HepG2 (cell line): ENCODE data around the gene ARL8A. TPM values are rescaled to one million over a fixed set of nuclear protein-coding genes. Genes with fewer than 3 reads are reported as not detected.

Experiments used
- ATAC-seq: fragments of 200-7000 bp; cut with Tn5 transposase; 3 replicates; pipeline ENCODE4 v1.9.1; 2020; ENCODE audit warnings: mild to moderate bottlenecking, moderate library complexity
- BruUV-seq: library from RNA; stranded (reverse); fragments of 400-500 nt; replicated peaks from 2 replicates; lab custom pipeline; 2021; lab: Mats Ljungman, UMichigan
- CTCF ChIA-PET: fragments of 300-600 bp; formaldehyde crosslinking; extraction: SDS; loops from one replicate; lab custom pipeline; 2021; ENCODE audit warnings: low total read pairs, inconsistent platforms, low intra/inter-chr PET ratio; lab: Yijun Ruan, JAX
- POLR2A ChIA-PET: fragments of 350-600 bp; sonication (Branson Sonifier 250); formaldehyde crosslinking; loops from one replicate; lab custom pipeline; 2020; ENCODE audit warnings: antibody characterized with exemption, inconsistent platforms; lab: Yijun Ruan, JAX
- DNase-seq: peaks from one replicate; pipeline ENCODE4 v3.0.0-alpha.2; 2015; ENCODE audit warnings: low spot score
- FAIRE-seq: peaks from 3 replicates; lab custom pipeline; 2011; peaks lifted over from hg19 to GRCh38; lab: Jason Lieb, UNC
- H2AFZ ChIP-seq: one replicate; pipeline ENCODE4 v1.6.1; 2011; ENCODE audit warnings: low read length, inconsistent platforms
- H3K27ac ChIP-seq: fragments of 300-600 bp; 3 replicates; pipeline ENCODE4 v1.8.0; 2011; ENCODE audit warnings: mixed run types, mild to moderate bottlenecking, mixed read lengths, low read length, inconsistent platforms; ENCODE audit not compliant: insufficient read depth; ENCODE audit errors: extremely low read length
- H3K27me3 ChIP-seq, 2 experiments: fragments of 200-600 bp in 1 of 2; 2 replicates in 1 of 2; 3 replicates in 1 of 2; pipeline versions ENCODE4 v1.6.0 to v1.8.0; 2011; ENCODE audit warnings: low read length in 2 of 2, mild to moderate bottlenecking in 2 of 2, moderate library complexity in 2 of 2, inconsistent platforms in 1 of 2; ENCODE audit not compliant: insufficient read depth in 2 of 2, control insufficient read depth in 1 of 2
- H3K36me3 ChIP-seq, 2 experiments: fragments of 200-600 bp in 1 of 2; replicated peaks in 1 of 2; 2 replicates in 1 of 2; 3 replicates in 1 of 2; pipeline versions ENCODE4 v1.5.1 to v1.8.0; 2011; ENCODE audit warnings: low read length in 2 of 2, inconsistent platforms in 1 of 2; ENCODE audit not compliant: insufficient read depth in 2 of 2, control insufficient read depth in 1 of 2
- H3K4me1 ChIP-seq: 2 replicates; pipeline ENCODE4 v1.5.1; 2012; ENCODE audit warnings: low read length, inconsistent platforms; ENCODE audit not compliant: insufficient read depth
- H3K4me2 ChIP-seq: 2 replicates; pipeline ENCODE4 v1.6.0; 2011; ENCODE audit warnings: low read depth, low read length, inconsistent platforms
- H3K4me3 ChIP-seq, 3 experiments: fragments of 200-600 bp in 1 of 3; sonication (generic), shearing (Covaris generic) in 1 of 3; replicated peaks in 1 of 3; 2 replicates each; pipeline ENCODE4 v1.5.1; 2011 to 2016; ENCODE audit warnings: low read length in 3 of 3, inconsistent platforms in 2 of 3, low read depth in 2 of 3, mild to moderate bottlenecking in 2 of 3, control low read depth in 1 of 3, mixed read lengths in 1 of 3; ENCODE audit not compliant: insufficient read depth in 1 of 3
- H3K79me2 ChIP-seq: one replicate; pipeline ENCODE4 v1.6.1; 2011; ENCODE audit warnings: low read length, inconsistent platforms; ENCODE audit not compliant: insufficient read depth
- H3K9ac ChIP-seq: 2 replicates; pipeline ENCODE4 v1.6.0; 2011; ENCODE audit warnings: mild to moderate bottlenecking, low read depth, low read length, inconsistent platforms; ENCODE audit not compliant: insufficient read depth
- H3K9me3 ChIP-seq: 2 replicates; pipeline ENCODE4 v1.5.1; 2012; ENCODE audit warnings: mild to moderate bottlenecking, low read length
- H4K20me1 ChIP-seq: 2 replicates; pipeline ENCODE4 v1.6.0; 2011; ENCODE audit warnings: inconsistent platforms, mild to moderate bottlenecking, low read length, moderate library complexity; ENCODE audit not compliant: insufficient read depth
- CBX2 ChIP-seq, 2 experiments: fragments of 200-600 bp in 1 of 2; sonication (generic); formaldehyde crosslinking in 1 of 2; IDR thresholded peaks; 2 replicates each; pipeline versions ENCODE4 v1.7.0 to v1.8.1; 2018 to 2022; ENCODE audit warnings: low read depth in 2 of 2, low read length in 1 of 2, mild to moderate bottlenecking in 1 of 2, missing genetic modification reagents in 1 of 2
- JUND ChIP-seq: sonication (generic); formaldehyde crosslinking; IDR thresholded peaks from 2 replicates; pipeline ENCODE4 v1.8.0; 2022; ENCODE audit warnings: mild to moderate bottlenecking, missing genetic modification reagents
- KDM5A ChIP-seq: fragments of 200-600 bp; sonication (generic); IDR thresholded peaks from 2 replicates; pipeline ENCODE4 v1.7.0; 2018; ENCODE audit warnings: antibody characterized with exemption, mild to moderate bottlenecking, low read length, borderline replicate concordance
- SATB2 ChIP-seq: sonication (generic); formaldehyde crosslinking; IDR thresholded peaks from 2 replicates; pipeline ENCODE4 v1.5.0; 2020; ENCODE audit warnings: missing genetic modification reagents
- SMARCE1 ChIP-seq: fragments of 450-650 bp; IDR thresholded peaks from 2 replicates; pipeline ENCODE4 v1.6.1; 2017; ENCODE audit warnings: borderline replicate concordance
- SMYD3 ChIP-seq: sonication (generic); formaldehyde crosslinking; IDR thresholded peaks from 2 replicates; pipeline ENCODE4 v1.8.1; 2023; ENCODE audit warnings: mild to moderate bottlenecking, missing genetic modification reagents
- XBP1 ChIP-seq: sonication (generic); formaldehyde crosslinking; IDR thresholded peaks from 2 replicates; pipeline ENCODE4 v1.5.0; 2020; ENCODE audit warnings: missing genetic modification reagents
- ZNF547 ChIP-seq: sonication (generic); formaldehyde crosslinking; IDR thresholded peaks from 2 replicates; pipeline ENCODE4 v1.5.1; 2020; ENCODE audit warnings: mild to moderate bottlenecking, missing genetic modification reagents
- ZNF616 ChIP-seq: sonication (generic); formaldehyde crosslinking; IDR thresholded peaks from 2 replicates; pipeline ENCODE4 v1.5.0; 2020; ENCODE audit warnings: low read depth, mild to moderate bottlenecking, missing genetic modification reagents
- ZNF619 ChIP-seq: sonication (generic); formaldehyde crosslinking; IDR thresholded peaks from 2 replicates; pipeline ENCODE4 v1.4.0; 2020; ENCODE audit warnings: mild to moderate bottlenecking, missing genetic modification reagents
- ZNF652 ChIP-seq: IDR thresholded peaks from 2 replicates; pipeline ENCODE4 v1.6.1; 2016; ENCODE audit warnings: low read depth, borderline replicate concordance
- ZNF773 ChIP-seq: sonication (generic); formaldehyde crosslinking; IDR thresholded peaks from 2 replicates; pipeline ENCODE4 v1.4.0; 2020; ENCODE audit warnings: missing genetic modification reagents, borderline replicate concordance
- WGBS: methylation state at CpG from one replicate; pipeline ENCODE4 v1.1.6; 2017; ENCODE audit warnings: low lambda C conversion rate; 5-methylcytosine and 5-hydroxymethylcytosine counted together
- in situ Hi-C: cut with HindIII; loops from 2 replicates; pipeline ENCODE4 v1.10.0; 2017; ENCODE audit warnings: low pct_unique_long_range_greater_than_20kb; ENCODE audit not compliant: extremely low pct_ligation_motif_present
- intact Hi-C: fragments of 100-400 bp; cut with micrococcal nuclease; formaldehyde crosslinking; loops from one replicate; pipeline ENCODE4 v1.10.0; 2022; ENCODE audit not compliant: unreplicated experiment
- polyA plus RNA-seq, 8 experiments: library from polyadenylated mRNA; depleted of rRNA in 3 of 8; stranded (reverse) in 7 of 8; unstranded in 1 of 8; fragments of >200 nt; fragmentation: Illumina TruSeq in 4 of 8; extraction: Trizol in 4 of 8; gene quantifications; 2 replicates each; pipeline versions ENCODE4 v1.2.1 to v1.2.3, GENCODE V29; 2011 to 2016; ENCODE audit warnings: low read depth in 4 of 8, missing spikeins in 1 of 8, mixed read lengths in 1 of 8; ENCODE audit not compliant: insufficient read depth in 1 of 8
- total RNA-seq, 5 experiments: library from RNA; depleted of rRNA; stranded (reverse); fragments of >200 nt; fragmentation: Illumina TruSeq; extraction: Trizol; gene quantifications; 2 replicates each; pipeline ENCODE4 v1.2.3, GENCODE V29; 2016; ENCODE audit warnings: low read depth in 1 of 5
- TF ChIP-seq, protein P1 (sequence below): sonication (generic); formaldehyde crosslinking; IDR thresholded peaks from 2 replicates; pipeline ENCODE4 v1.4.0; 2020; ENCODE audit warnings: mild to moderate bottlenecking, missing genetic modification reagents, borderline replicate concordance
- TF ChIP-seq, protein P2 (sequence below): sonication (generic); formaldehyde crosslinking; IDR thresholded peaks from 2 replicates; pipeline ENCODE4 v1.4.0; 2020; ENCODE audit warnings: missing genetic modification reagents

The ARL8A gene
- total and polyA plus RNA-seq, 2 of the 13 experiments (the other 11 are each of a cell fraction or from before 2014, with no cell fraction given), result 2.7 to 23.4 TPM

DNA sequence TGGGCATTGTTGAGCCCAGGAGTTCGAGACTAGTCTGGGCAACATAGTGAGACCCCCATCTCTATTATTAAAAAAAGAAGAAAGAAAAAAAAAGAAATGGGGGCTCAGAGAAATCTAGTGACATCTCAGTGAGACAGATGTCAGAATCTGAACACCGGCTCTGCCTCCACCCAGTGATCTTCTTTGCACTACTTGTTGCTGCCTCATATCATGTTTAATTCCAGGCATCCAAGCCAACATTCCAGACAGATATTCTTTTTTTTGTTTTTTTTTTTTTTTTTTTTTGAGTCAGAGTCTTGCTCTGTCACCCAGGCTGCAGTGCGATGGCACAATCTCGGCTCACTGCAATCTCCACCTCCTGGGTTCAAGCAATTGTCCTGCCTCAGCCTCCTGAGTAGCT lies 5.0 kb upstream of the ARL8A start:
- Histone ChIP-seq H2AFZ (no peak overlapping the region), H3K9ac (no peak overlapping the region), H3K4me3 (no peak overlapping the region), H4K20me1 (no peaks in the 10 kb centered on the region), H3K27me3 (peaks cover 0 to 57% of the 10 kb centered on the region in 2 experiments; a peak in 4 of 5 replicates), H3K36me3 (no peaks in the 10 kb centered on the region), H3K9me3 (no peaks in the 10 kb centered on the region), H3K27ac (no peak overlapping the region), H3K4me1 (peaks cover 9% of the 10 kb centered on the region), H3K4me2 (no peak overlapping the region), H3K79me2 (no peaks in the 10 kb centered on the region)
- ChIA-PET POLR2A (no interaction called here), CTCF (no interaction called here)
- BruUV-seq, result no TSS peak
- FAIRE-seq, result no peak
- 32% methylated on average over 4 of the region's 4 CpGs for WGBS
- in situ Hi-C loops, result no loop called here
- no peak for ATAC-seq
- DNase-seq, result no peak
- intact Hi-C loops, result no loop called here
- TF ChIP-seq JUND (CRISPR knock-in tag), result no peak
- TF ChIP-seq CBX2 (IDR thresholded peaks at IDR 0.05; ENCODE audit: low read depth, low read length), result no peak
- no peak for TF ChIP-seq CBX2 (CRISPR knock-in tag; IDR thresholded peaks at IDR 0.05; ENCODE audit: low read depth)

DNA sequence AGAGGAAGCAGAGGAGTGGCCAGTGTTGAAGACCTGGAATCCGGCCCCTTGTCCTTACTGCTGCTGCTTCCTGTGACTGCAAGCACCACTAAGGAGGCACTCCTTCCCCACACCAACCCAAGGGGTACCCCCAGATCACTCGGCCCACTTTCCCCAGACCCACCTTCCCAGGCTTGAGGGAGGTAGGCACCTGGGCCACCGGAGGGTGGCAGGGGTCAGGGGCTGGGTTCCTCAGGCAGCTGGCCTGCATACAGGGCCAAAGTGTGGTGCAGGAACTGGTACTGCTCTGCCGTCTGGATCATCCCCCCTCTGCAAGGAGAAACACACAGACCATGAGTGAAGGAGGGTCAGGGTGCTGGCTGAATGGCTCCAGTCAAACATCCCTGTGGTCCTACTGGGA lies 3.9 kb upstream of the ARL8A start:
- Histone ChIP-seq H3K36me3 (no peaks in the 10 kb centered on the region), H3K4me2 (no peak overlapping the region), H3K27me3 (peaks cover 0 to 58% of the 10 kb centered on the region in 2 experiments; a peak in 4 of 5 replicates), H3K9ac (no peak overlapping the region), H3K4me1 (peaks cover 12% of the 10 kb centered on the region), H3K4me3 (no peak overlapping the region), H4K20me1 (no peaks in the 10 kb centered on the region), H3K27ac (no peak overlapping the region), H2AFZ (no peak overlapping the region), H3K9me3 (no peaks in the 10 kb centered on the region), H3K79me2 (no peaks in the 10 kb centered on the region)
- POLR2A ChIA-PET, result no interaction called here
- ATAC-seq, result no peak
- WGBS, result 67% methylated on average over 1 of the region's 4 CpGs
- BruUV-seq, result no TSS peak
- intact Hi-C loops (no loop called here), in situ Hi-C loops (no loop called here)
- FAIRE-seq, result no peak
- CTCF ChIA-PET, result no interaction called here
- DNase-seq, result no peak
- TF ChIP-seq ZNF616 (CRISPR knock-in tag) (no peak), ZNF773 (CRISPR knock-in tag) (no peak), KDM5A (no peak), ZNF652 (no peak), XBP1 (CRISPR knock-in tag) (no peak), SMARCE1 (no peak), ZNF547 (CRISPR knock-in tag) (no peak), ZNF619 (CRISPR knock-in tag) (no peak), SATB2 (CRISPR knock-in tag) (no peak), SMYD3 (CRISPR knock-in tag) (no peak)
- TF ChIP-seq, protein P1, sequence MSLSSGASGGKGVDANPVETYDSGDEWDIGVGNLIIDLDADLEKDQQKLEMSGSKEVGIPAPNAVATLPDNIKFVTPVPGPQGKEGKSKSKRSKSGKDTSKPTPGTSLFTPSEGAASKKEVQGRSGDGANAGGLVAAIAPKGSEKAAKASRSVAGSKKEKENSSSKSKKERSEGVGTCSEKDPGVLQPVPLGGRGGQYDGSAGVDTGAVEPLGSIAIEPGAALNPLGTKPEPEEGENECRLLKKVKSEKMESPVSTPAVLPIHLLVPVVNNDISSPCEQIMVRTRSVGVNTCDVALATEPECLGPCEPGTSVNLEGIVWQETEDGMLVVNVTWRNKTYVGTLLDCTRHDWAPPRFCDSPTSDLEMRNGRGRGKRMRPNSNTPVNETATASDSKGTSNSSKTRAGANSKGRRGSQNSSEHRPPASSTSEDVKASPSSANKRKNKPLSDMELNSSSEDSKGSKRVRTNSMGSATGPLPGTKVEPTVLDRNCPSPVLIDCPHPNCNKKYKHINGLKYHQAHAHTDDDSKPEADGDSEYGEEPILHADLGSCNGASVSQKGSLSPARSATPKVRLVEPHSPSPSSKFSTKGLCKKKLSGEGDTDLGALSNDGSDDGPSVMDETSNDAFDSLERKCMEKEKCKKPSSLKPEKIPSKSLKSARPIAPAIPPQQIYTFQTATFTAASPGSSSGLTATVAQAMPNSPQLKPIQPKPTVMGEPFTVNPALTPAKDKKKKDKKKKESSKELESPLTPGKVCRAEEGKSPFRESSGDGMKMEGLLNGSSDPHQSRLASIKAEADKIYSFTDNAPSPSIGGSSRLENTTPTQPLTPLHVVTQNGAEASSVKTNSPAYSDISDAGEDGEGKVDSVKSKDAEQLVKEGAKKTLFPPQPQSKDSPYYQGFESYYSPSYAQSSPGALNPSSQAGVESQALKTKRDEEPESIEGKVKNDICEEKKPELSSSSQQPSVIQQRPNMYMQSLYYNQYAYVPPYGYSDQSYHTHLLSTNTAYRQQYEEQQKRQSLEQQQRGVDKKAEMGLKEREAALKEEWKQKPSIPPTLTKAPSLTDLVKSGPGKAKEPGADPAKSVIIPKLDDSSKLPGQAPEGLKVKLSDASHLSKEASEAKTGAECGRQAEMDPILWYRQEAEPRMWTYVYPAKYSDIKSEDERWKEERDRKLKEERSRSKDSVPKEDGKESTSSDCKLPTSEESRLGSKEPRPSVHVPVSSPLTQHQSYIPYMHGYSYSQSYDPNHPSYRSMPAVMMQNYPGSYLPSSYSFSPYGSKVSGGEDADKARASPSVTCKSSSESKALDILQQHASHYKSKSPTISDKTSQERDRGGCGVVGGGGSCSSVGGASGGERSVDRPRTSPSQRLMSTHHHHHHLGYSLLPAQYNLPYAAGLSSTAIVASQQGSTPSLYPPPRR (CRISPR knock-in tag), result no peak
- TF ChIP-seq, protein P2, sequence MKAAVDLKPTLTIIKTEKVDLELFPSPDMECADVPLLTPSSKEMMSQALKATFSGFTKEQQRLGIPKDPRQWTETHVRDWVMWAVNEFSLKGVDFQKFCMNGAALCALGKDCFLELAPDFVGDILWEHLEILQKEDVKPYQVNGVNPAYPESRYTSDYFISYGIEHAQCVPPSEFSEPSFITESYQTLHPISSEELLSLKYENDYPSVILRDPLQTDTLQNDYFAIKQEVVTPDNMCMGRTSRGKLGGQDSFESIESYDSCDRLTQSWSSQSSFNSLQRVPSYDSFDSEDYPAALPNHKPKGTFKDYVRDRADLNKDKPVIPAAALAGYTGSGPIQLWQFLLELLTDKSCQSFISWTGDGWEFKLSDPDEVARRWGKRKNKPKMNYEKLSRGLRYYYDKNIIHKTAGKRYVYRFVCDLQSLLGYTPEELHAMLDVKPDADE (CRISPR knock-in tag), result no peak
